ENCODE results near the gene IDI1. TPM values are rescaled to one million over a fixed set of nuclear protein-coding genes. Genes with fewer than 3 reads are reported as not detected.

IDI1 gene
- total and polyA plus RNA-seq, 2 donors (not counting 1 experiment from before 2014, with no cell fraction given): 59.8 to 167 TPM

DNA sequence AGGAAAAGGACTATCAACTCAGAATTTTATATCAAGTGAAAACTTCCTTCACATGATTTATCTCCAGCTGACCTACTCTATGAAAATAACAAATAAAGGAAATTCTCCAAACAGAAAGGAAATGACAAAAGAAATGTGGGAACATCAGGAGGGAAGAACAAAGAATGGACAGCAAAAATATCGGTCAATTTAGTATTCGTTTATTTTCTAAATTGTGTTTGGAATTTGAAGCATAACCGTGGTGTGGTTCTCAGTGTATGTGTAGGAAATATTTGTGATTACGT lies 16.0 kb upstream of the IDI1 start:
- Mint-ChIP-seq H3K4me3 (no peak overlapping the region), H3K9me3 (ENCODE audit: insufficient read depth) (no peaks in the 10 kb centered on the region), H3K27ac (no peak overlapping the region), H3K27me3 (no peaks in the 10 kb centered on the region), H3K4me1 (peaks cover 30% of the 10 kb centered on the region)
- Histone ChIP-seq H3K27me3 (replicated peaks in 1 of 4; ENCODE audit: control extremely low read depth in 1 of 4, control insufficient read depth in 3 of 4, insufficient read depth in 4 of 4, low read length in 3 of 4) (no peaks in the 10 kb centered on the region), H3K4me2 (replicated peaks; ENCODE audit: low read depth, low read length, poor library complexity, severe bottlenecking) (no peak overlapping the region), H3K27ac (ENCODE audit: low read length in 2 of 2) (no peak overlapping the region), H3K4me1 (ENCODE audit: control insufficient read depth in 2 of 2, insufficient read depth in 2 of 2, low read length in 2 of 2) (no peaks in the 10 kb centered on the region), H3K79me2 (ENCODE audit: control insufficient read depth, insufficient read depth, low read length) (peaks cover 63% of the 10 kb centered on the region), H3K9ac (ENCODE audit: low read length) (no peak overlapping the region), H2AFZ (ENCODE audit: insufficient read depth, low read depth, low read length, poor library complexity, severe bottlenecking) (no peak overlapping the region), H3K9me3 (ENCODE audit: control extremely low read depth in 1 of 3, control insufficient read depth in 2 of 3, insufficient read depth in 1 of 3, low read length in 2 of 3) (no peaks in the 10 kb centered on the region), H3K36me3 (replicated peaks in 1 of 2; ENCODE audit: control extremely low read depth in 1 of 2, control insufficient read depth in 1 of 2, extremely low read depth in 1 of 2, insufficient read depth in 2 of 2, low read length in 1 of 2) (peaks cover 1 to 14% of the 10 kb centered on the region in 2 experiments), H3K4me3 (ENCODE audit: control extremely low read depth in 1 of 5, extremely low read depth in 1 of 5, insufficient read depth in 1 of 5, low read depth in 2 of 5, low read length in 4 of 5) (no peak overlapping the region), H4K20me1 (ENCODE audit: control insufficient read depth, insufficient read depth, low read length, poor library complexity, severe bottlenecking) (peaks cover 54% of the 10 kb centered on the region)
- intact Hi-C loops (cut with micrococcal nuclease): no loop called here
- TF ChIP-seq, protein P1, sequence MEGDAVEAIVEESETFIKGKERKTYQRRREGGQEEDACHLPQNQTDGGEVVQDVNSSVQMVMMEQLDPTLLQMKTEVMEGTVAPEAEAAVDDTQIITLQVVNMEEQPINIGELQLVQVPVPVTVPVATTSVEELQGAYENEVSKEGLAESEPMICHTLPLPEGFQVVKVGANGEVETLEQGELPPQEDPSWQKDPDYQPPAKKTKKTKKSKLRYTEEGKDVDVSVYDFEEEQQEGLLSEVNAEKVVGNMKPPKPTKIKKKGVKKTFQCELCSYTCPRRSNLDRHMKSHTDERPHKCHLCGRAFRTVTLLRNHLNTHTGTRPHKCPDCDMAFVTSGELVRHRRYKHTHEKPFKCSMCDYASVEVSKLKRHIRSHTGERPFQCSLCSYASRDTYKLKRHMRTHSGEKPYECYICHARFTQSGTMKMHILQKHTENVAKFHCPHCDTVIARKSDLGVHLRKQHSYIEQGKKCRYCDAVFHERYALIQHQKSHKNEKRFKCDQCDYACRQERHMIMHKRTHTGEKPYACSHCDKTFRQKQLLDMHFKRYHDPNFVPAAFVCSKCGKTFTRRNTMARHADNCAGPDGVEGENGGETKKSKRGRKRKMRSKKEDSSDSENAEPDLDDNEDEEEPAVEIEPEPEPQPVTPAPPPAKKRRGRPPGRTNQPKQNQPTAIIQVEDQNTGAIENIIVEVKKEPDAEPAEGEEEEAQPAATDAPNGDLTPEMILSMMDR (IDR thresholded peaks at IDR 0.05): no peak
- ChIA-PET POLR2A (no interaction called here), CTCF (interaction anchor here (0.5 kb wide), 1 partner anchor 214 kb away, joined by 3 read pairs; no protein-coding TSS in a partner anchor)
- no peak for ATAC-seq (ENCODE audit: low read depth)
- DNase-seq: no peak
- 100% methylated on average over 2 of the region's 4 CpGs for WGBS (ENCODE audit: insufficient coverage)

DNA sequence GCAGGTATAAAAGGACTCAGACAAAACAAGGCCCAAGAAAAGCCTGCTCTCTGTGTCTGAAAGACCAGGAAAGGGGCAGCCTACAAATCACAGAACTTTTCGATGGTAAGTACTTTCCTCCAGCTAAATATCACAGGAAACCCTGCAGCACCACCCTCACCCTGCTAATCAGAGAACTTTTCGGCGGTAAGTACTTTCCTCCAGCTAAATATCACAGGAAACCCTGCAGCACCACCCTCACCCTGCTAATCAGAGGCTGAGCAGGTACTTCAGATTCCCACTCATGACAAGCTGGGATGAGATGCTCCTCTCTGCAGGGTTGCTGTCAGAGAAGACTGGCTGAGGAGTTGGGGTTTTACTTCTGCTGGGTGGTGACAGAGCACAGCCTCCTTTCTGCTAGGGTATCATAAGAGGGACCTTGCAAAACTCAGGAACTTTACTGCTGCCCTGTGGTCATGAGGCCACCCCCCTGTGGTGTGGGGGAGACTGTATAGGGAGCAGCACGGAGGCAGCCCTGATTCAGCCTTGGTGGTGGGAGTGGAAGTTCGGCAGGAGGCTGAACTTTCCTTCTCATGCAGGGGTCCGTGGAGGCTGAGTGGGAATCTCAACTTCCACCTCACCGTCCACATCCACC lies 14.4 kb upstream of the IDI1 start:
- intact Hi-C loops (cut with micrococcal nuclease): no loop called here
- H3K4me1 Mint-ChIP-seq: peaks cover 27% of the 10 kb centered on the region

More for the DNA sequence above, 14.4 kb upstream of the IDI1 start:
- no peaks in the 10 kb centered on the region for H3K9me3 ChIP-seq (ENCODE audit: control extremely low read depth in 1 of 3, control insufficient read depth in 2 of 3, insufficient read depth in 1 of 3, low read length in 2 of 3)
- no peak overlapping the region for H3K27ac ChIP-seq (ENCODE audit: low read length in 2 of 2)
- no peak for ATAC-seq (ENCODE audit: low read depth)
- H3K79me2 ChIP-seq (ENCODE audit: control insufficient read depth, insufficient read depth, low read length): peaks cover 71% of the 10 kb centered on the region
- H3K4me2 ChIP-seq (replicated peaks; ENCODE audit: low read depth, low read length, poor library complexity, severe bottlenecking): no peak overlapping the region
- Mint-ChIP-seq H3K27ac (no peak overlapping the region), H3K4me3 (no peak overlapping the region), H3K27me3 (no peaks in the 10 kb centered on the region), H3K9me3 (ENCODE audit: insufficient read depth) (no peaks in the 10 kb centered on the region)
- H3K9ac ChIP-seq (ENCODE audit: low read length): no peak overlapping the region
- peaks cover 50% of the 10 kb centered on the region for H4K20me1 ChIP-seq (ENCODE audit: control insufficient read depth, insufficient read depth, low read length, poor library complexity, severe bottlenecking)
- no peaks in the 10 kb centered on the region for H3K27me3 ChIP-seq (replicated peaks in 1 of 4; ENCODE audit: control extremely low read depth in 1 of 4, control insufficient read depth in 3 of 4, insufficient read depth in 4 of 4, low read length in 3 of 4)
- no peak for DNase-seq
- no peaks in the 10 kb centered on the region for H3K4me1 ChIP-seq (ENCODE audit: control insufficient read depth in 2 of 2, insufficient read depth in 2 of 2, low read length in 2 of 2)
- H3K4me3 ChIP-seq (ENCODE audit: control extremely low read depth in 1 of 5, extremely low read depth in 1 of 5, insufficient read depth in 1 of 5, low read depth in 2 of 5, low read length in 4 of 5): no peak overlapping the region
- ChIA-PET POLR2A (no interaction called here), CTCF (no interaction called here)
- WGBS (ENCODE audit: insufficient coverage): 65% methylated on average over 5 of the region's 7 CpGs
- H3K36me3 ChIP-seq (replicated peaks in 1 of 2; ENCODE audit: control extremely low read depth in 1 of 2, control insufficient read depth in 1 of 2, extremely low read depth in 1 of 2, insufficient read depth in 2 of 2, low read length in 1 of 2): peaks cover 3 to 14% of the 10 kb centered on the region in 2 experiments
- H2AFZ ChIP-seq (ENCODE audit: insufficient read depth, low read depth, low read length, poor library complexity, severe bottlenecking): no peak overlapping the region
- TF ChIP-seq, protein P1 (IDR thresholded peaks at IDR 0.05): no peak
- TF ChIP-seq EZH2 (IDR thresholded peaks at IDR 0.05; ENCODE audit: borderline replicate concordance, insufficient read depth, low read depth, low read length, poor library complexity, severe bottlenecking): no peak
